Esophagus muscularis mucosa (tissue), 4 donors: Measurements from ENCODE around the gene CFAP54. TPM values are rescaled to one million over a fixed set of nuclear protein-coding genes. Genes with fewer than 3 reads are reported as not detected.
A peak's percentile ranks its signal among the peaks of the same experiment; 100 is the strongest.

Experiments
- DNase-seq: peaks from one replicate; pipeline ENCODE4 v3.0.0-alpha.2; 2017; ENCODE audit errors: extremely low spot score
- H3K27ac ChIP-seq, 4 donors: fragments of 200-600 bp; sonication (generic); replicated peaks in 1 of 4; 1 replicate in 3 of 4; 2 replicates in 1 of 4; pipeline ENCODE4 v1.5.1; 2016 to 2019; ENCODE audit warnings: mild to moderate bottlenecking in 1 of 4
- H3K27me3 ChIP-seq, 4 donors: fragments of 200-600 bp; sonication (generic); one replicate each; pipeline versions ENCODE4 v1.5.1 to v1.6.0; 2016 to 2019
- H3K36me3 ChIP-seq, 4 donors: fragments of 200-600 bp; sonication (generic); one replicate each; pipeline ENCODE4 v1.5.1; 2016 to 2019
- H3K4me1 ChIP-seq, 4 donors: fragments of 200-600 bp; sonication (generic); one replicate each; pipeline ENCODE4 v1.5.1; 2016 to 2019
- H3K4me3 ChIP-seq, 4 donors: fragments of 200-600 bp; sonication (generic); 1 replicate in 2 of 4; 2 replicates in 2 of 4; pipeline ENCODE4 v1.5.1; 2016 to 2019; ENCODE audit warnings: mild to moderate bottlenecking in 4 of 4, moderate library complexity in 1 of 4
- H3K9me3 ChIP-seq, 4 donors: fragments of 200-600 bp; sonication (generic); 1 replicate in 3 of 4; 2 replicates in 1 of 4; pipeline ENCODE4 v1.5.1; 2016 to 2019
- EP300 ChIP-seq: sonication (generic); formaldehyde crosslinking; IDR thresholded peaks from one replicate; pipeline ENCODE4 v1.6.1; 2017; ENCODE audit warnings: antibody characterized with exemption
- POLR2A ChIP-seq: fragments of 450-650 bp; IDR thresholded peaks from one replicate; pipeline ENCODE4 v1.6.1; 2017; ENCODE audit warnings: antibody characterized with exemption, moderate library complexity, mild to moderate bottlenecking, low read depth
- POLR2AphosphoS5 ChIP-seq, 2 donors: sonication (generic); formaldehyde crosslinking; IDR thresholded peaks; one replicate each; pipeline ENCODE4 v1.6.1; 2017; ENCODE audit warnings: antibody characterized with exemption in 2 of 2
- WGBS: methylation state at CpG from one replicate; pipeline ENCODE4 v1.1.5; 2018; 5-methylcytosine and 5-hydroxymethylcytosine counted together
- intact Hi-C: fragments of 100-400 bp; cut with DNase I; formaldehyde crosslinking; loops from one replicate; pipeline ENCODE4 v1.15.1; 2023
- total RNA-seq, 4 donors: library from RNA; depleted of rRNA; stranded (reverse); fragments of >200 nt; gene quantifications; one replicate each; pipeline versions ENCODE4 v1.1.0 to v1.2.1, GENCODE V29; 2016
- TF ChIP-seq, protein P1 (sequence below), 3 experiments: fragments of 200-600 bp in 2 of 3; fragments of 450-650 bp in 1 of 3; sonication (generic) in 2 of 3; IDR thresholded peaks; one replicate each; pipeline ENCODE4 v1.5.1; 2017 to 2019; ENCODE audit warnings: antibody characterized with exemption in 3 of 3, mild to moderate bottlenecking in 2 of 3, moderate library complexity in 1 of 3

CFAP54 gene, protein sequence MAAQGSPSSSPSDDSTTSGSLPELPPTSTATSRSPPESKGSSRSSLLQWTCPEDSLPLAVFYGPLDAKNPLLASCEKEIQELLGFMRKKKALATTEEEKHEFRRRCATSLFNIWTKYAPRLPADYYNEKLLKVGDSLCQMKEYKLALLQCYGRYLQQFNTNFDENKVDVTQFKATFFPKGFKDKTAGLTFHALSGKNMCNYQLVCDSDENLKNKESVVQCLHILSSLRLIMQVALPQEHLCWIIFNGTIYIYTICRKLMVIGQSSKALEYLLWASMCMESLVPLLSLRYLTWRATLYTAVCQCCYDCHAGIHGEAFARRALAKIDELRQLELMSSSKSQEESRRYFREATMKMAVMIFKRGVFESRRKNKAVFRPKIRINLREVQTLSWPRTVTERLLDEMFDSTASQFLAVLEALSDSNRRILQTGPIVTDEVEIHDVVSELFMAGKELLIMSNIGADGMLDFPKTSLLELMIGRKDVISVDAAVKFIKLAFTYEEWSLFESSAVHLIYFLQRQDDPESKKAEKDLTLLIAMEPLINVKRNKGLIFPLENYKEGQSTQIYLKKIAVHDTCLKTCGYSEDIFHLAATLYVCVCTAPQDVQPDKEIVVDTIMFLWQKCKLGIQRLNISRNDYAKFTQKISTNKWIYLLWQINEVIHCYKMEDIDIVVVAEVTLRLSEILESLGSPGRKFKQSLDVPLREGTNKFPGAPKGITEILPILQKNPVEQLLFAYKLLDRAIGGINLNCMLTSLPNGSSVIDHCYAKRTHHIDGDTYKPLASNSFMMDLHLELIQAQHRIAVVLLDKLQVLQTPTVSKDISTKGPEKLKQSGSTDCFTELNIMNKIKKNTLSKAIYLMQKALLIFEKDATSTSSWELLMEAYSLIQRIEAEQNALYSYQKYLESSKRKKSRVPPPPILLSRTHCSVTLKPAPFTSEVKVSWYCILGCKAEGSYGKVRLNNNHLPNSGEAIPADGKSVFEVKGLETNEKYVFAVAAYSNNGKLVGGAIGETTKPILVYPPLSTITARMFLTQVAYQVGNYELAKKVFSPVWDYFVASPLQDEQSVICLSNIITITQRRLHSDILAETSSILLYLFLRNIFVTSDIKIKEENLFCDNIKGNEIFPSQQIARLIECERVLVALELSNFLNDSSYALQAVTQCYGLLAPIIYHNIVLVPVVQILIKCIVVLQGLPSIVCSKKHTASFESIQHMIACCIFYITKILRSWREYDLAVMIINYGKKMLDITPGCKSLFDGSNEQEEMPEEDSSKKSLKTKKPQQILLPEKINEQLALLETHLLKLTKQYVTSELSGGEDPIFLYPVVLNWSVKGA (N-terminal part only)
- 1 to 10 TPM; 3.0 to 5.8 (median 4.3) TPM for total RNA-seq

- intact Hi-C loops: loop anchor here (2.0 to 10.0 kb wide), 3 partner anchors 27 to 275 kb away; partner anchors contain the start of gene CDK17
- Histone ChIP-seq H3K27me3 (no peaks in the 10 kb centered on the region), H3K4me1 (peaks cover 4 to 27% (median 12%) of the 10 kb centered on the region in 4 donors), H3K4me3 (peak within 1 kb of the TSS; percentile 70 to 88 (median 78)), H3K9me3 (no peaks in the 10 kb centered on the region), H3K27ac (peak within 1 kb of the TSS; percentile 72 to 90 (median 83)), H3K36me3 (no peaks in the 10 kb centered on the region)
- TF ChIP-seq, protein P1, sequence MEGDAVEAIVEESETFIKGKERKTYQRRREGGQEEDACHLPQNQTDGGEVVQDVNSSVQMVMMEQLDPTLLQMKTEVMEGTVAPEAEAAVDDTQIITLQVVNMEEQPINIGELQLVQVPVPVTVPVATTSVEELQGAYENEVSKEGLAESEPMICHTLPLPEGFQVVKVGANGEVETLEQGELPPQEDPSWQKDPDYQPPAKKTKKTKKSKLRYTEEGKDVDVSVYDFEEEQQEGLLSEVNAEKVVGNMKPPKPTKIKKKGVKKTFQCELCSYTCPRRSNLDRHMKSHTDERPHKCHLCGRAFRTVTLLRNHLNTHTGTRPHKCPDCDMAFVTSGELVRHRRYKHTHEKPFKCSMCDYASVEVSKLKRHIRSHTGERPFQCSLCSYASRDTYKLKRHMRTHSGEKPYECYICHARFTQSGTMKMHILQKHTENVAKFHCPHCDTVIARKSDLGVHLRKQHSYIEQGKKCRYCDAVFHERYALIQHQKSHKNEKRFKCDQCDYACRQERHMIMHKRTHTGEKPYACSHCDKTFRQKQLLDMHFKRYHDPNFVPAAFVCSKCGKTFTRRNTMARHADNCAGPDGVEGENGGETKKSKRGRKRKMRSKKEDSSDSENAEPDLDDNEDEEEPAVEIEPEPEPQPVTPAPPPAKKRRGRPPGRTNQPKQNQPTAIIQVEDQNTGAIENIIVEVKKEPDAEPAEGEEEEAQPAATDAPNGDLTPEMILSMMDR (IDR thresholded peaks at IDR 0.05): peak; percentile 79 to 95 (median 93)
- TF ChIP-seq POLR2AphosphoS5 (IDR thresholded peaks at IDR 0.05) (peak; percentile 73 to 81), POLR2A (no peak), EP300 (peak; percentile 33)
- WGBS: 5% methylated on average over 18 of the region's 53 CpGs
- peak; percentile 99 for DNase-seq
Measured at GRCh38 chr12:96489392-96490056, at the start of gene CFAP54. TSS of gene CFAP54 (plus strand) at chr12:96489577. CDS start at chr12:96489610, 33 bp downstream.

- H3K4me1 ChIP-seq: peaks cover 0 to 4% (median under 1%) of the 10 kb centered on the region in 4 donors
- H3K36me3 ChIP-seq: no peaks in the 10 kb centered on the region
- H3K27me3 ChIP-seq: no peaks in the 10 kb centered on the region
- DNase-seq: no peak
- no peaks in the 10 kb centered on the region for H3K9me3 ChIP-seq
- TF ChIP-seq, protein P1 (IDR thresholded peaks at IDR 0.05): no peak
- TF ChIP-seq POLR2AphosphoS5 (IDR thresholded peaks at IDR 0.05) (no peak), POLR2A (no peak), EP300 (no peak)
- WGBS: 76% methylated on average over 3 of the region's 3 CpGs
- no peak overlapping the region for H3K4me3 ChIP-seq
- H3K27ac ChIP-seq: no peak overlapping the region
- intact Hi-C loops: no loop called here
Measured at GRCh38 chr12:96441816-96442215, 47.6 kb upstream of the CFAP54 start.

GRCh38 chr12:96442906-96443305 is 46.5 kb upstream of the CFAP54 start:
- WGBS: 95% methylated on average over 3 of the region's 3 CpGs
- Histone ChIP-seq H3K4me3 (no peak overlapping the region), H3K36me3 (no peaks in the 10 kb centered on the region), H3K4me1 (peaks cover 0 to 4% (median 2%) of the 10 kb centered on the region in 4 donors), H3K27ac (no peak overlapping the region), H3K27me3 (no peaks in the 10 kb centered on the region), H3K9me3 (no peaks in the 10 kb centered on the region)
- no peak for TF ChIP-seq POLR2A
- TF ChIP-seq, protein P1 (IDR thresholded peaks at IDR 0.05): no peak
- no peak for TF ChIP-seq POLR2AphosphoS5 (IDR thresholded peaks at IDR 0.05)
- intact Hi-C loops: no loop called here
- no peak for DNase-seq

DNA sequence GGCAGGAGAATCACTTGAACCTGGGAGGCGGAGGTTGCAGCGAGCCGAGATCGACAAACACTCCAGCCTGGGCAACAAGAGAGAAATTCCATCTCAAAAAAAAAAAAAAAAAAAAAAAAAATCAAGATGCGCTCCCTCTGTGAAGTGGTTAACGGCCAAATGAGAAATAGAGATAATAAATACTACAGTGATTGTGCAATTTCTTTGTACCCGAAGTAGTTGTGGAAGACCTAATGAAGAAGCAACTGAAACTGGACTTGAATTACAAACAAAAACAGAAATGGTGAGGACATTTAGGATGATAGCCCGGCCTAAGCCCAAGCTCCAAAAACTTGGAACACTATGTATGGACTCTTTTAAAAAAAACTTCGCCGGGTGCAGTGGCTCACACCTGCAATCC is 45.0 kb upstream of the CFAP54 start:
- no peaks in the 10 kb centered on the region for H3K9me3 ChIP-seq
- H3K27me3 ChIP-seq: no peaks in the 10 kb centered on the region
- no peaks in the 10 kb centered on the region for H3K36me3 ChIP-seq
- intact Hi-C loops: no loop called here
- TF ChIP-seq POLR2AphosphoS5 (IDR thresholded peaks at IDR 0.05): no peak
- no peak for TF ChIP-seq POLR2A
- no peak for TF ChIP-seq EP300
- TF ChIP-seq, protein P1 (IDR thresholded peaks at IDR 0.05): no peak
- H3K27ac ChIP-seq: no peak overlapping the region
- WGBS: 90% methylated on average over 10 of the region's 10 CpGs
- H3K4me3 ChIP-seq: no peak overlapping the region
- no peak for DNase-seq
- peaks cover 0 to 4% (median 2%) of the 10 kb centered on the region in 4 donors for H3K4me1 ChIP-seq
